ENCODE data around the gene PAX1. TPM values are rescaled to one million over a fixed set of nuclear protein-coding genes. Genes with fewer than 3 reads are reported as not detected.
A peak's percentile ranks its signal among the peaks of the same experiment; 100 is the strongest.

Gene PAX1
- polyA plus RNA-seq, 3 donors: not detected

DNA sequence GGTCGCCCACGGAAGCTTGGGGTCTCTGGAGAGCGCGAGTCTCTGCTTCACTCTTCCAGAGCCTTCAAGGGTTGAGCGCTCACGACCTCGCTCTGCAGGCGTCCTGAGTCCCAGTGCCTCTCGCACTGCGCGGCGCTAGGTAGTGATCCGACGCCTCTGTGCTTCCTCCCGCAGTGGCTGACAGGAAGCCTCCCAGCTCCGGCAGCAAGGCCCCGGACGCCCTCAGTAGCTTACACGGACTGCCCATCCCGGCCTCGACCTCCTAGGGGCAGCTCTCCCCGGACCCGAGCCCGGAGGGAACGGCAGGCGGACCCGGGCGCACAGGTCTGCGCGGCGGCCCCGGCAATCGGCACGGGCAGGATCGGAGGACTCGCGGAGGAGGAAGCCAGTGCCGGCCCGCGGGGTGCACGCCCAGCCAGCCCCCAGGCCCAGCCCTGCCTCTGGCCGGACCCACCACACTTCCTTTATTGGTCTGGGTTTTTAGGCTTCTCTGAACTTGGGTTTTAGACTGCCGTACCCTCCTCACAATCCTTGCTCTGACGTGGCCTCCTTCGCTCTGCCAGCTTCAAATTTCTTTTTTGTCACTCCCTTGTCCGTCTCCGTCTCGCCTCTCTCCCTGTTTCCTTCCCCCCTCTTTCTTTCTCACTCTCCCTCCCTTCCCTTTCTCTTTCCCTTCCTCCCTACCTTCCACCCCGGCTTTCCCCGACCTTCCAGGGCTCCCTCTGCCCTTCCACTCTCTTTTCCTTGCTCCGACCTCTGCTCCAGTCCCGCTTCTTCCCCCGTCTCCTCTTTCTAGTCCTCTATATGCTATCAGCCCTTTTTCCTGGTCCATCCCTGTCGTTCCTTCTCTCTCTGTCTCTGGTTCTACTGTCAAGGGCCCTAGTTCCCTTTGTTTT is 9.1 kb downstream of the PAX1 start:
- Histone ChIP-seq H3K27ac (ENCODE audit: low read depth in 1 of 2, low read length in 2 of 2) (no peak overlapping the region), H3K4me3 (replicated peaks in 1 of 3; ENCODE audit: low read depth in 2 of 3, low read length in 3 of 3) (no peak overlapping the region), H3K4me1 (ENCODE audit: control insufficient read depth in 1 of 2, insufficient read depth in 2 of 2, low read length in 2 of 2) (no peaks in the 10 kb centered on the region), H3K9me3 (replicated peaks in 1 of 2; ENCODE audit: control insufficient read depth in 1 of 2, insufficient read depth in 1 of 2, low read length in 2 of 2) (peaks cover 0 to 13% of the 10 kb centered on the region in 2 donors), H4K20me1 (ENCODE audit: insufficient read depth, low read length) (no peaks in the 10 kb centered on the region), H2AFZ (ENCODE audit: insufficient read depth, low read depth, low read length, poor library complexity, severe bottlenecking) (no peak overlapping the region), H3K4me2 (replicated peaks; ENCODE audit: extremely low read depth, low read length, poor library complexity, severe bottlenecking) (no peak overlapping the region), H3K9ac (ENCODE audit: insufficient read depth, low read length, poor library complexity, severe bottlenecking) (no peak overlapping the region), H3K27me3 (ENCODE audit: control insufficient read depth in 2 of 2, insufficient read depth in 2 of 2, low read length in 2 of 2) (peaks cover 52 to 80% of the 10 kb centered on the region in 2 donors), H3K36me3 (replicated peaks in 1 of 2; ENCODE audit: control insufficient read depth in 1 of 2, insufficient read depth in 2 of 2, low read length in 2 of 2) (no peaks in the 10 kb centered on the region), H3K79me2 (ENCODE audit: insufficient read depth, low read length) (no peaks in the 10 kb centered on the region)
- no peak for DNase-seq
- intact Hi-C loops (cut with micrococcal nuclease): no loop called here
- H3K36me3 Mint-ChIP-seq: peaks cover 0 to 1% of the 10 kb centered on the region in 2 donors
- TF ChIP-seq, protein P1, sequence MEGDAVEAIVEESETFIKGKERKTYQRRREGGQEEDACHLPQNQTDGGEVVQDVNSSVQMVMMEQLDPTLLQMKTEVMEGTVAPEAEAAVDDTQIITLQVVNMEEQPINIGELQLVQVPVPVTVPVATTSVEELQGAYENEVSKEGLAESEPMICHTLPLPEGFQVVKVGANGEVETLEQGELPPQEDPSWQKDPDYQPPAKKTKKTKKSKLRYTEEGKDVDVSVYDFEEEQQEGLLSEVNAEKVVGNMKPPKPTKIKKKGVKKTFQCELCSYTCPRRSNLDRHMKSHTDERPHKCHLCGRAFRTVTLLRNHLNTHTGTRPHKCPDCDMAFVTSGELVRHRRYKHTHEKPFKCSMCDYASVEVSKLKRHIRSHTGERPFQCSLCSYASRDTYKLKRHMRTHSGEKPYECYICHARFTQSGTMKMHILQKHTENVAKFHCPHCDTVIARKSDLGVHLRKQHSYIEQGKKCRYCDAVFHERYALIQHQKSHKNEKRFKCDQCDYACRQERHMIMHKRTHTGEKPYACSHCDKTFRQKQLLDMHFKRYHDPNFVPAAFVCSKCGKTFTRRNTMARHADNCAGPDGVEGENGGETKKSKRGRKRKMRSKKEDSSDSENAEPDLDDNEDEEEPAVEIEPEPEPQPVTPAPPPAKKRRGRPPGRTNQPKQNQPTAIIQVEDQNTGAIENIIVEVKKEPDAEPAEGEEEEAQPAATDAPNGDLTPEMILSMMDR (IDR thresholded peaks at IDR 0.05): no peak
- peaks cover 3% of the 10 kb centered on the region for H3K4me1 Mint-ChIP-seq
- H3K27me3 Mint-ChIP-seq (ENCODE audit: low read depth in 3 of 3): peaks cover 73 to 82% (median 75%) of the 10 kb centered on the region in 3 donors
- WGBS (ENCODE audit: insufficient coverage): 3% methylated on average over 53 of the region's 54 CpGs
- H3K9me3 Mint-ChIP-seq: peaks cover 0 to 29% (median 11%) of the 10 kb centered on the region in 7 donors
- H3K4me3 Mint-ChIP-seq: peak overlapping the region in 1 of 2 donors; percentile 85
- H3K27ac Mint-ChIP-seq: peak overlapping the region in 1 of 7 donors; percentile 1

DNA sequence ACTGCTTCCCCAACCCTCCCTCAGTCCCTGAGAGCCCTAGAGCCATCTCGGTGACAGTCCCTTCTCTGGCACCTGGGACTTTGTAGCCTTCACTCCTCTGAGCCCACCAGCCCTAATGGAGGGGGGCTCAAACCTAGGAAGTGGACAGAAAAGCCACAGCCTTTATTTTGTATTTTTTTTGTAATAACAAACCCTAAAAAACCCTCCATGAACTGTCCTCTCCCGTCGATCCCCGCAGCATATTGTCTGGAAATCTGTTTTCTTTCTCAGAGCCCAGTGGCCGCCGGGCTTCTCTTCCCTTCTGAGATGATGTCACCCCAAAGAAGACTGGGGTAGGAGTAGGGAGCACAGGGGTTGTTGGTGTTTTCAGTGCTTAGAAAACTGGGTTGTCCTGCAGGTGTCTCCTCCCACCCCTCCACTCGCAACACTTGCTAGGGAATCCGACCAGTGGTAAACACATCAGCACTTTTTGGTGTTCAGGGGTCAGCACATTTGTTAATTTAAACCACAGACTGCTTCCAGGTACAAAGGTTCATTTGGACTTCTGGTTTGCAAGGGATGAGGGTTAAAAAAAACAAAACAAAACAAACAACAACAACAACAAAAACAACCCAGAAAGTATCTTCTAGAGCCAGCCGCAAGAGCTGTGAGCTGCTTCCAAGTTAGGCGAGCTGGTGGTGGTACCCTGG is 9.9 kb downstream of the PAX1 start:
- Histone ChIP-seq H3K27me3 (ENCODE audit: control insufficient read depth in 2 of 2, insufficient read depth in 2 of 2, low read length in 2 of 2) (peaks cover 50 to 74% of the 10 kb centered on the region in 2 donors), H3K4me1 (ENCODE audit: control insufficient read depth in 1 of 2, insufficient read depth in 2 of 2, low read length in 2 of 2) (no peaks in the 10 kb centered on the region), H2AFZ (ENCODE audit: insufficient read depth, low read depth, low read length, poor library complexity, severe bottlenecking) (no peak overlapping the region), H4K20me1 (ENCODE audit: insufficient read depth, low read length) (no peaks in the 10 kb centered on the region), H3K4me3 (replicated peaks in 1 of 3; ENCODE audit: low read depth in 2 of 3, low read length in 3 of 3) (no peak overlapping the region), H3K9me3 (replicated peaks in 1 of 2; ENCODE audit: control insufficient read depth in 1 of 2, insufficient read depth in 1 of 2, low read length in 2 of 2) (peaks cover 0 to 10% of the 10 kb centered on the region in 2 donors), H3K27ac (ENCODE audit: low read depth in 1 of 2, low read length in 2 of 2) (no peak overlapping the region), H3K36me3 (replicated peaks in 1 of 2; ENCODE audit: control insufficient read depth in 1 of 2, insufficient read depth in 2 of 2, low read length in 2 of 2) (no peaks in the 10 kb centered on the region), H3K4me2 (replicated peaks; ENCODE audit: extremely low read depth, low read length, poor library complexity, severe bottlenecking) (no peak overlapping the region), H3K79me2 (ENCODE audit: insufficient read depth, low read length) (no peaks in the 10 kb centered on the region), H3K9ac (ENCODE audit: insufficient read depth, low read length, poor library complexity, severe bottlenecking) (no peak overlapping the region)
- WGBS (ENCODE audit: insufficient coverage): 8% methylated on average over 2 of the region's 10 CpGs
- peaks cover 66 to 75% (median 67%) of the 10 kb centered on the region in 3 donors for H3K27me3 Mint-ChIP-seq (ENCODE audit: low read depth in 3 of 3)
- no peak for DNase-seq
- H3K4me1 Mint-ChIP-seq: peaks cover 3% of the 10 kb centered on the region
- peaks cover 0 to 24% (median 11%) of the 10 kb centered on the region in 7 donors for H3K9me3 Mint-ChIP-seq
- H3K4me3 Mint-ChIP-seq: peak overlapping the region in 1 of 2 donors; percentile 85
- H3K27ac Mint-ChIP-seq: no peak overlapping the region
- TF ChIP-seq, protein P1 (IDR thresholded peaks at IDR 0.05): no peak
- H3K36me3 Mint-ChIP-seq: peaks cover 0 to 1% of the 10 kb centered on the region in 2 donors
- intact Hi-C loops (cut with micrococcal nuclease): no loop called here
